SU-DHL-6 (cell line): ENCODE measurements around the gene STEAP4.

ENCODE experiments used
- H2AFZ ChIP-seq: fragments of 200-600 bp; sonication (generic); 2 replicates; pipeline ENCODE4 v1.6.1; 2014; ENCODE audit warnings: low read depth, mild to moderate bottlenecking, moderate library complexity, mixed read lengths, antibody characterized with exemption, low read length; ENCODE audit not compliant: severe bottlenecking
- H3F3A ChIP-seq: fragments of 200-600 bp; shearing (Covaris generic); 2 replicates; pipeline ENCODE4 v1.6.0; 2016; ENCODE audit warnings: antibody characterized with exemption, mild to moderate bottlenecking; ENCODE audit not compliant: insufficient read depth
- H3K27ac ChIP-seq: fragments of 200-600 bp; sonication (generic); 2 replicates; pipeline ENCODE4 v1.5.1; 2016; ENCODE audit warnings: low read depth, mild to moderate bottlenecking, low read length, moderate library complexity, mixed read lengths
- H3K27me3 ChIP-seq: fragments of 200-600 bp; sonication (generic), shearing (Covaris generic); 2 replicates; pipeline ENCODE4 v1.6.0; 2014; ENCODE audit warnings: mild to moderate bottlenecking, low read length
- H3K36me3 ChIP-seq: fragments of 200-600 bp; sonication (generic); 2 replicates; pipeline ENCODE4 v1.6.1; 2014; ENCODE audit warnings: mild to moderate bottlenecking, low read length, mixed read lengths
- H3K4me2 ChIP-seq: fragments of 300-600, 200-600 bp; shearing (Covaris generic), sonication (generic); 2 replicates; pipeline ENCODE4 v1.6.0; 2014; ENCODE audit warnings: low read length, low read depth, mild to moderate bottlenecking; ENCODE audit not compliant: poor library complexity, severe bottlenecking
- H3K4me3 ChIP-seq: fragments of 200-600 bp; sonication (generic); 2 replicates; pipeline ENCODE4 v1.5.1; 2014; ENCODE audit warnings: antibody characterized with exemption, low read length, mild to moderate bottlenecking, mixed read lengths; ENCODE audit not compliant: insufficient read depth, poor library complexity, severe bottlenecking
- H3K79me2 ChIP-seq: fragments of 200-600 bp; sonication (generic); 2 replicates; pipeline ENCODE4 v1.6.1; 2014; ENCODE audit warnings: mild to moderate bottlenecking, low read length, moderate library complexity; ENCODE audit not compliant: insufficient read depth
- H3K9ac ChIP-seq: fragments of 200-600 bp; sonication (generic); 2 replicates; pipeline ENCODE4 v1.7.0; 2014; ENCODE audit warnings: mild to moderate bottlenecking, low read length
- H3K9me2 ChIP-seq: fragments of 200-600 bp; sonication (generic); replicated peaks from 2 replicates; pipeline ENCODE4 v1.6.1; 2014; ENCODE audit warnings: low read length; ENCODE audit not compliant: insufficient read depth
- H3K9me3 ChIP-seq: fragments of 200-600 bp; sonication (generic); 2 replicates; pipeline ENCODE4 v1.6.1; 2014; ENCODE audit warnings: low read length, mixed read lengths; ENCODE audit not compliant: insufficient read depth
- H4K20me1 ChIP-seq: fragments of 200-600 bp; sonication (generic); 2 replicates; pipeline ENCODE4 v1.6.1; 2014; ENCODE audit warnings: low read depth, mild to moderate bottlenecking, antibody characterized with exemption, low read length, moderate library complexity, mixed read lengths
- EZH2phosphoT487 ChIP-seq: fragments of 200-600 bp; sonication (generic), shearing (Covaris generic); conservative IDR thresholded peaks from 2 replicates; pipeline ENCODE4 v1.6.1; 2018; ENCODE audit warnings: mild to moderate bottlenecking, antibody characterized with exemption, low read length, moderate library complexity, mixed read lengths
- TF ChIP-seq, protein P1 (sequence below): fragments of 200-600 bp; sonication (generic); IDR thresholded peaks from one replicate; pipeline ENCODE4 v1.5.1; 2017; ENCODE audit warnings: antibody characterized with exemption, mild to moderate bottlenecking, low read length, moderate library complexity; ENCODE audit not compliant: insufficient read depth, poor library complexity, severe bottlenecking

Gene STEAP4

DNA sequence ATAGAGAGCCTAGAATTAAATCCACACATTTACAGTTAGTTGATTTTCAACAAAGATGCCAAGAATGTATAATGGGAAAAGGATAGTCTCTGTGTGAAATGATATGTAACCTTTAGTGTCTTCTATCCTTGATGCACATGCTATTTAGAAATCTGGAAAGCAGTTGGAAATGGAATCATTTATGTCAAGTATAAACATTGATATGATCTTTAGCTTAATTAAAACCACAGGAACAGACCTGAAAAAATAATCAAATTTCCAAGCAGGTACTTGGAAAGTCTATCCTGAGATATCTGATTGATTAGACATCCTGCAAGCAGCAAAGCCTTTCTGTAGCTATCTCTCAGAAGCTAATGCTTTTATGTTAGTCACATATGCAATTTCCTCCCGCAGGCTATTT, 62.4 kb downstream of the STEAP4 start:
- H4K20me1 ChIP-seq = 0 out of 2 replicates have a peak, but pooled peaks cover 4% of the 10 kb centered on the region
- no peaks in the 10 kb centered on the region for H3K27me3 ChIP-seq
- no peak overlapping the region for H3K4me2 ChIP-seq
- H3K27ac ChIP-seq = no peak overlapping the region
- TF ChIP-seq, protein P1, sequence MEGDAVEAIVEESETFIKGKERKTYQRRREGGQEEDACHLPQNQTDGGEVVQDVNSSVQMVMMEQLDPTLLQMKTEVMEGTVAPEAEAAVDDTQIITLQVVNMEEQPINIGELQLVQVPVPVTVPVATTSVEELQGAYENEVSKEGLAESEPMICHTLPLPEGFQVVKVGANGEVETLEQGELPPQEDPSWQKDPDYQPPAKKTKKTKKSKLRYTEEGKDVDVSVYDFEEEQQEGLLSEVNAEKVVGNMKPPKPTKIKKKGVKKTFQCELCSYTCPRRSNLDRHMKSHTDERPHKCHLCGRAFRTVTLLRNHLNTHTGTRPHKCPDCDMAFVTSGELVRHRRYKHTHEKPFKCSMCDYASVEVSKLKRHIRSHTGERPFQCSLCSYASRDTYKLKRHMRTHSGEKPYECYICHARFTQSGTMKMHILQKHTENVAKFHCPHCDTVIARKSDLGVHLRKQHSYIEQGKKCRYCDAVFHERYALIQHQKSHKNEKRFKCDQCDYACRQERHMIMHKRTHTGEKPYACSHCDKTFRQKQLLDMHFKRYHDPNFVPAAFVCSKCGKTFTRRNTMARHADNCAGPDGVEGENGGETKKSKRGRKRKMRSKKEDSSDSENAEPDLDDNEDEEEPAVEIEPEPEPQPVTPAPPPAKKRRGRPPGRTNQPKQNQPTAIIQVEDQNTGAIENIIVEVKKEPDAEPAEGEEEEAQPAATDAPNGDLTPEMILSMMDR = no peak
- TF ChIP-seq EZH2phosphoT487 = no peak
- no peaks in the 10 kb centered on the region for H3K79me2 ChIP-seq
- no peak overlapping the region for H3K4me3 ChIP-seq
- H3K9ac ChIP-seq = no peak overlapping the region
- no peaks in the 10 kb centered on the region for H3K36me3 ChIP-seq
- H2AFZ ChIP-seq = no peak overlapping the region
- no peaks in the 10 kb centered on the region for H3K9me3 ChIP-seq
- no peaks in the 10 kb centered on the region for H3K9me2 ChIP-seq
- no peaks in the 10 kb centered on the region; the same call in 1 of the 2 replicates for H3F3A ChIP-seq

GRCh38 chr7:88243345-88243909, 63.3 kb downstream of the STEAP4 start:
- Histone ChIP-seq H3K9me3 (no peaks in the 10 kb centered on the region), H3K9me2 (no peaks in the 10 kb centered on the region), H3K27ac (no peak overlapping the region), H3K79me2 (no peaks in the 10 kb centered on the region), H3K36me3 (no peaks in the 10 kb centered on the region), H3K4me3 (no peak overlapping the region), H3K4me2 (no peak overlapping the region), H2AFZ (no peak overlapping the region), H4K20me1 (0 out of 2 replicates have a peak, but pooled peaks cover 4% of the 10 kb centered on the region), H3K9ac (no peak overlapping the region), H3F3A (no peaks in the 10 kb centered on the region; the same call in 1 of the 2 replicates), H3K27me3 (no peaks in the 10 kb centered on the region)
- no peak for TF ChIP-seq EZH2phosphoT487
- TF ChIP-seq, protein P1 = peak; percentile 86

DNA sequence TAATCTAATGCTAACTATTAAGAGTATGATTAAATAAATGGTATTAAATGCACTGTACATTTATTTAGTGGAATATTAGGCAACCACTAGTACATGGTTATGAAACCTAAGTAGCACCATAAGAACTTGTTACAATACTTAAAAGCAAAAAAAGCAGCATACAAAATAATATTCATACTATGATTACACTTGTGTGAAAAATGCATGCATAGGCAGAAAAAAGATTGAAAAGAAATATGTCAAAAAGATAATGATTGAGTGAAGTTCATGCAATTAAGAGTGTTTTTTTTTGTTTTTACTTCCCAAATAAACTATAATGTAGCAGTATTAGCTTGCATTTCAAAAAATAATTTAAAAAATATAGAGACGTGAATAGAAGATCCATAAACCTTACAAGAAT, 66.8 kb downstream of the STEAP4 start:
- H3K4me3 ChIP-seq = no peak overlapping the region
- H3K27ac ChIP-seq = no peak overlapping the region
- no peaks in the 10 kb centered on the region for H3K9me2 ChIP-seq
- H3K79me2 ChIP-seq = no peaks in the 10 kb centered on the region
- no peaks in the 10 kb centered on the region for H3K9me3 ChIP-seq
- TF ChIP-seq EZH2phosphoT487 = no peak
- TF ChIP-seq, protein P1 = no peak
- H3F3A ChIP-seq = no peaks in the 10 kb centered on the region; the same call in 1 of the 2 replicates
- H3K36me3 ChIP-seq = no peaks in the 10 kb centered on the region
- no peak overlapping the region for H3K4me2 ChIP-seq
- H3K27me3 ChIP-seq = no peaks in the 10 kb centered on the region
- no peak overlapping the region for H2AFZ ChIP-seq
- no peak overlapping the region for H3K9ac ChIP-seq
- no peaks in the 10 kb centered on the region for H4K20me1 ChIP-seq
